Stimulated activated CD8-positive, alpha-beta memory T cell treated with anti-CD3 and anti-CD28 coated beads, Interleukin-7, amount 100 ng/mL, for 48 hours (primary cell): Measurements from ENCODE around the gene ZBTB44.
"Not testable (repeated sequence)": the region's sequence is repeated elsewhere in the genome, so short reads cannot be mapped to it uniquely, and the experiment has no call there.

Experiments
- DNase-seq, 2 donors: peaks; one replicate each; pipeline ENCODE4 v3.0.0-alpha.2; 2020; ENCODE audit warnings: low read depth in 1 of 2; ENCODE audit errors: extremely low read depth in 1 of 2

ZBTB44 gene

DNA sequence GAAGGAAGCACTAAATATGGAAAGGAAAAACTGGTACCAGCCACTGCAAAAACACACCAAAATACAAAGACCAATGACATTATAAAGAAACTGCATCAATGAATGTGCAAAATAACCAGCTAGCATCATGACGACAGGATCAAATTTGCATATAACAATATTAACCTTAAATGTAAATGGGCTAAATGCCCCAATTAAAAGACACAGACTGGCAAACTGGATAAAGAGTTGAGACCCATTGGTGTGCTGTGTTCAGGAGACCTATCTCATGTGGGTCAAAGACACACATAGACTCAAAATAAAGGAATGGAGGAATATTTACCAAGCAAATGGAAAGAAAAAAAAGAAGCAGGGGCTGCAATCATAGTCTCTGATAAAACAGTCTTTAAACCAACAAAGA, 63.0 kb downstream of the ZBTB44 start:
- not testable (repeated sequence) for DNase-seq

DNA sequence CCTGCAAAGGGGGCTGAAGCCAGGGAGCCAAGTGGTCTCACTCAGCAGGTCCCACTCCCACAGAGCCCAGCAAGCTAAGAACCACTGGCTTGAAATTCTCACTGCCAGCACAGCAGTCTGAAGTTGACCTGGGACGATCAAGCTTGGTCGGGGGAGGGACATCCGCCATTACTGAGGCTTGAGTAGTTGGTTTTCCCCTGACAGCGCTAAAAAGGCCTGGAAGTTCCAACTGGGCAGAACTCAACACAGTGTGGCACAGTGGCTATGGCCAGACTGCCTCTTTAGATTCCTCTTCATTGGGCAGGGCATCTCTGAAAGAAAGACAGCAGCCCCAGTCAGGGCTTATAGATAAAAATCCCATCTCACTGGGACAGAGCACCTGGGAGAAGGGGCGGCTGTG, 64.8 kb downstream of the ZBTB44 start:
- not testable (repeated sequence) for DNase-seq

DNA sequence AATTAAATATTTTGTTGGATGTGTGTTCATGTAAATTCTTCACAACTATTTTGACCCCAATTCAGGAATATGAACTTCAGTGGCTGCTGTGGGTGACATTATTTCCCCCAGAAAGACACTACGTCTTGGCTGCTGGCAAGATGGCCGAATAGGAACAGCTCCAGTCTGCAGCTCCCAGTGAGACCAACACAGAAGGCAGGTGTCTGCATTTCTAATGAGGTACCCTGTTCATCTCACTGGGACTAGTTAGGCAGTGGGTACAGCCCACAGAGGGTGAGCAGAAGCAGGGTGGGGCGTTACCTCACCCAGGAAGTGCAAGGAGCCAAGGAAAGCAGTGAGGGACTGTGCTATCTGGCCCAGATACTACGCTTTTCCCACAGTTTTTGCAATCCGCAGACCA, 65.3 kb downstream of the ZBTB44 start:
- no peak for DNase-seq

DNA sequence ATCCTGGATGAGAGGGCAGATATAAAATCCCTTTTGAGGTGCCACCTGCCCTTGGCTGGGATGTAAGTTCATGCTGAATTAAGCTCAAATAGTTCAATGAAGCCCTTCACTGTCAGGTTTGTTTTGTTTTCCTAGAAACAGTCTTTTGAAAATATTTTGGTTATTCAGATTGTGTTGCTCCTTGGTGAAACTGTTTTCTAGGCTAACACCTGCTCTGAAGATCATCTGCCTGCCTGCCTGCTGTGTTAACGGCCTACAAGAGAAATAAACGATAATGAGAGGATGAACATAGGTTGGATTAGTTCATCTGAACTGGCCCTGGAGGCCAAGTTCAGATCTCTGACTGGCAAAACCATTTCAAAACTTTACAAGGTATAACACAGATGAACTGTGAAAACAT, 67.4 kb downstream of the ZBTB44 start:
- DNase-seq, result no peak

DNA sequence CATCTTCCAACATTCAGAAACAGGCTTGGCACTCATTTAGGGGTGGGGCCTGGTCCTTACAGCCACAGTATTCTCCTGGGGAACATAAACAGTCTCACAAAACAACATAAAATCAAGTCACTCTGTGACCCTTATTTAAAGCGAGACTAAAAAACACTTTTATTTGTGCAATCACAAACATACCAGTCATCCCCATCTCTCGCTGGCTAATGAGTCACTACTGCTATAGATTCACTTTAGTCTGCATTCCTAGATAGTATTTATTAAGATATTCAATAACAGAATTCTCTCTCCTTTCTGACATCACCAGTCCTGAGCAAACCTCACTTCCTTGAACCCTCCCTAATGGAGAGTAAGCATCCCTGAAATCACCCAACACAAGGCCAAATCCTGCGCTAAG, 68.0 kb downstream of the ZBTB44 start:
- no peak for DNase-seq

DNA sequence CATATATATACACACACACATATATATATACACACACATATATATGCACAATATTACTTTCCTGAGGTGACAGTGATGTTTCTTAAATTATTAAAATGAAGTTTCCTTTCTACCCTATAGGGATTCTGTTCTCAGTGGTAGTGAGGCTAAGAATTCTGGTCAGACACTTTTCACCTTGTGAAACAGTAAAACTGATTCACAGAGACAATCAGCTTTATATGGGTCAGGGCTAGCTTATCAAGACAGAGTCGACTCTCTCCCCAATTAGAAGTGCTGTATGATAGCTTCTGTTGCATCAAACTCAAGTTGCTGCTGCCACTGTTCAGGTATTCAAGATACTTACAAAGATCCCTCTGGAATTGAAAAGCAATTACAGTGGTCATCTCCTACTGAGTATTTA, 68.4 kb downstream of the ZBTB44 start:
- no peak for DNase-seq

DNA sequence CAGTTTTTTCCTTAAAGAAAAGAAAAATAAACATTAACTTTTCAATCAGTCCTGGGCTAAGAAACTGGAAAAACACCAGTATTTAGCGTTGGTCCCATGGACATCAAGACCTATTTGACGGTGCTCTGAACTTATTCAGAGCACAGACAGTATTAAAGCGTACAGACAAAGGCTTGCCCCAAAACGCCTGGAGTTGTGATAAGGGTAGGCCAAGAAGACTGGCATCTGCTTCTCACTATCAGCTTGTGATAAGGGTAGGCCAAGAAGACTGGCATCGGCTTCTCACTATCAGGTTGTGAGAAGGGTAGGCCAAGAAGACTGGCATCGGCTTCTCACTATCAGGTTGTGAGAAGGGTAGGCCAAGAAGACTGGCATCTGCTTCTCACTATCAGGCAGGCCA, 69.3 kb downstream of the ZBTB44 start:
- DNase-seq, result not testable (repeated sequence)

DNA sequence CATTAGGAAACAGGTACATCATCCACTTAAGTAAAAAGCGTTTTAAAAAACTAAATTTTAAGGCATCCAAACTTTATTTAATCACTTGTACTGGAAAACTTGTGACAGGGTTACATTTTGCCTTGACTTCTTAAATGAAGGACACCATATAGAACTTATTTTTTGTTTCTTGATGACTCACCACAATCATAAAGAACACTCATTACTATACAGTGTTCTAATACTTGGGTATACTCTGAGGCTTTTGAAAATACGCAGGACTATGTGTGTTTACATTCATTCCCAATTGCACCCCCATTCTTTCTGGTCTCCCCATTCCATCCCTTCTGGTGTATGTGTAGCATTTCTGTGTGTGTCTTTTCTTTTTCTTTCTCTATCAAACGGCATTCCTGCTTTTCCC, 69.9 kb downstream of the ZBTB44 start:
- no peak for DNase-seq

DNA sequence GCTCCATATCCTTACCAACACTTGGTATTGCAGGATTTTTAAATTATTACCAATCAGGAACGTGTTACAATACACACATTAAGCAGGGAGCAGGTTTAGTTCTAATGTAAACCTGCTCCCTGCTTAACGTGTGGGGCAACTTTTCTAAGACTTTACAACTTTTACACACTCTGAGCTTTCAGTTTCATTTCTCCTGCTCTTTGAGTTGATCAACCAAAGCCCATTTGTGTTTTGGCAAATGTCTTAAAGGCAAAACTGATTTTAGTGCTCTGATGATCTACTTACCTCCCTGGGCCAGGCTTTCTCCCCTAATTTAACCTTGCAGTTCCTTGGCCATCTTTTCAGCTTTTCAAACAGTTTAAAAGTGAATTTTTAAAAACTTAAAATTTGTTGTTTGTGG, 70.9 kb downstream of the ZBTB44 start:
- no peak for DNase-seq

DNA sequence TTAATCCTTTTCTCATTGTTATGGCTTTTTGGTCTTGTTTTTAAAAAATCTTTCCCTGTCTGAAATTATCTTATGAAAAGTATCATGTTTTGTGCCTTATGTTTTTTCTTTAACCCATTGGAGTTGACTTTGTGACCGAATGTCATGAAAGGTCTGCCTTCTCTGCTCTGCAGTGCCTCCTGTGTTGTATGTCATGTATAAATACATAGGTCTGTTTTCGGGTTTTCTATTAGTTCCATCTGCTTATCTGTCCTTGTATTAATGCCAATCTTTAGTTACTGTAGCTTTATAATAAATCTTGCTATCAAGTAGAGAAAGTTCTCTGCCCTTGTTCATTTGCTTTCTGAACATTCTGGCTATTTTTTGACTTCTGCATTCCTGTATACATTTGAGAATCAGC, 73.0 kb downstream of the ZBTB44 start:
- DNase-seq, result no peak

DNA sequence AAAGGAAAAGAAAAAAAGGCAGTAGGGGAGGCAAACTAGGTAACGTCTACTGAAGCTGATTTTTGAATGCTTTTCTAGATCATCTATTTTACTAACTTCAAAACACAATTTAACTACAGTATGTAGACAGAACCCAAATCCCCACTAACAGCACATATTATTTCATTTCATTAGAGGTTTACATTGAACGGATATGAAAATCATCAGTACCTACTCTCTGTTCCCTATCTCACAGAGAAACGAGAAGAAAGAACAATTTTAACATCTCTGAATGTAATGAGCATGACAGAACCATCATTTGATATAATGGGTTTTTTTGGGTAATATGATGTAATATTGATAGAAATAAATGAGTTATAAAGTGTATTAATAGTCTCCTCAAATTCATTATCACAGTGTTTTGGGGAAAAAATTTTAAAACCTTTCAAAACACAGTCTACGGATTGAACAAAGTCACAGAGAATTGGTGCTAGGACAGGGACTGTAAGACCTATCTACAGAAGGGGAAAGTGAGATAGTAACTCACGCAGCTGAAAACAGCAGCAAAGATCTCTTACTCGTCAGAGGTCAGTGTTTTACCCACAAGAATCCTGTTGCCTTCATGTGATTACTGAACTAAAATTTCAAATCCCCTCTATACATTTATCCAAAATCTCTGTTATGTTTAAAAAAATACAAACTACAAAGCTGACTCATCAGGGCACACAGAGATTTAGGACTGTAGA, 77.3 kb downstream of the ZBTB44 start:
- no peak for DNase-seq

DNA sequence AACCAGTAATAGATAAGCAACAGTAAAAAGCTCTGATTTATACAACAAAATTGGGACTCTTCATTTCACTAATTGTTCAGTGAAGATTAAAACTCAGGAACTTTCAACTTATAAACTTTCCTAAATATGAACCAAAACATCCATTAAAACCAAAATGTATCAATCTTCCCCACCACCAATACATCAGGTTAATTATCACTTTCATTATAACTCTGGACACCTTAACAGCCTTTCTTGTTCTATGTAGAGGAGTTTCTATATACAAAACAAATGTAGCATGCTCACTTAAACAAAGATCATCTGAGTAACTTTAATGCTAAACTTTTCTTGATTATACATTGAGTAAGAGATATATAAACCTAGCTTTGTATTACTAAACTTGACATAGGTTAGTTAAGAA, 80.4 kb downstream of the ZBTB44 start:
- DNase-seq, result no peak

DNA sequence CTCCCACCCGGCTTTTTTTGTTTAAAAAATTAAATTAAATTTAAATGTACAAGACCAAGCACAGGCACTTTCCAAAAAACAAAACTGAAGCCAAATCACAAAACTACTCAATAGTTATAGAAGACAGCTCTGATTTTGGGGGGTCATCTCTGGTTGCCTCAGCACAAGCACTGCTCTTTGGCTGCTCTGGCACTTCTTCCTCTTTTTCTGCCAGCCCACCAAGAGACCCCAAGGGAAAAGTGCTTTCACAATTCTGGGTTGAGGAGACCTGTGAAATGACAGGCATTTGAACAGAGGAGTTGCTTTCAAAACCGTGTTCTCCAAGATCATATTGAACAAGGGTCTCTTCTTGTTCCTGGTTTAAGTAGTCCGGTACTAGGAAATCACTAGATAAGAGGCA, 80.8 kb downstream of the ZBTB44 start:
- DNase-seq, result not testable (repeated sequence)

DNA sequence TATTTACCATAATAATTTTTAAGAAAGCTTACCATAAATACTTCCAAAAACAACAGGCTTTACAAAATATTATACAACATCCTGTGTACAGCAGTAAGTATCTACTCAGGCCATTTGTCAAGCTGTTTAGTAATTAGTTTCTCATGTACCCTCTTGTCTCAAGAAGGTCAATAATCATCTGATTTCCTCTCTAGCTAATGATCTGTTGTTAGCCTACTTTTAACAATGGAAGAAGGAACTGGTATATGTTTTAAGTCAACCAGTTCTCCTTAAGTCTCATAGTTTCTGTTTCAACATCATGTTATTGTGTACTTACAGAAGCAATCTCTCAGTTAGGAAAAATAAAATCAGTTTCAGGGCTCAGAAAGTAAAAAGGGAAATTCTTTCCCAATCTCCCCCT, 81.2 kb downstream of the ZBTB44 start:
- not testable (repeated sequence) for DNase-seq

DNA sequence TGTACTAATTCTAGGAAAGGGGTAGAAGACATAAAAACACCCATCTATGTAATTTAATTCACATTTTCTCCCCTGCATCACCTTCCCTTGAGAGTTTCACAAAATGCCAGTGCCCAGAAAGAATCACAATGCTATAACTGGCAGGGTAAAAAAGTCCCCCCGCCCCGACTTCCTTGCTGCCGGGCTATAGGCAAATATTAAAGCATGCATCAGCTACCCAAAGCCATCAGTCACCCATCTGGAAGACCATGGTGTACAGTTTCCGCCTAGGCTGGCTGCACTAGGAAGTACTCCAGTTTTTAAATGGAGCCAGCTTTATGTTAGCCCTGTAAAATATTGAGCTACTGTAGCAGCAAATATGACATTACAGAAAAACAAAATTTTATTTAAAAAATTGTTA, 87.3 kb downstream of the ZBTB44 start:
- no peak for DNase-seq

DNA sequence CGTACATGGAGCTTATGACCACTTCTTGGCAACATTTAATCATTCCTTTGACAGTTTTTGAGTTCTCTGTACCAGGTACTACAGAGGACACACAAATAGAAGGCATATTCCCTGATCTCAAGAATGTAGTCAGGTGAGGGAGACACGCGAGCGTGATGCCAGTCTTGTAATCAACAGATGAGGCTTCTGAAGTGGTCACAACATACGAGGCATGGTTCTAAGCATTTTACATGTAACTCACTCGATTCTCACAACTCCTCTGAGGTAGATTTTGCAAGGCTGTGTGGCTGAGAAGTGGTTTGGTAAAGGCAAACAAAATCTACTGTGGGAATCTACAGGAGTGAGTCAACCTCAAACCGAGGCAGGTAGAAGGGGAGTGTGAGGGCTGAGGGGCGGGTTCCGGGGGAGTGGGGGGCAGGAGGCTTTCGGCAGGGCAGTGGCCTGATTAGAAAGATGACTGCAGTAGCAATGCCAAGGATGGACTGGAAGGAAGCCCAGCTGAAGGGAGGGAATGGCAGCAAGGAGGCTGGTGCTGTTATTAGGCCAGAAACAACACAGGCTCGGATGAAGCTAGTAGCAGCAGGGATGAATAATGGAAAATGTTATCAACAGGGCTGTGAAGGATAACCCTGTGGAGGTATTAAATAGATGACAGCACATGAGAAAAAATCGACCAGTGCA, 91.3 kb downstream of the ZBTB44 start:
- DNase-seq, result no peak

DNA sequence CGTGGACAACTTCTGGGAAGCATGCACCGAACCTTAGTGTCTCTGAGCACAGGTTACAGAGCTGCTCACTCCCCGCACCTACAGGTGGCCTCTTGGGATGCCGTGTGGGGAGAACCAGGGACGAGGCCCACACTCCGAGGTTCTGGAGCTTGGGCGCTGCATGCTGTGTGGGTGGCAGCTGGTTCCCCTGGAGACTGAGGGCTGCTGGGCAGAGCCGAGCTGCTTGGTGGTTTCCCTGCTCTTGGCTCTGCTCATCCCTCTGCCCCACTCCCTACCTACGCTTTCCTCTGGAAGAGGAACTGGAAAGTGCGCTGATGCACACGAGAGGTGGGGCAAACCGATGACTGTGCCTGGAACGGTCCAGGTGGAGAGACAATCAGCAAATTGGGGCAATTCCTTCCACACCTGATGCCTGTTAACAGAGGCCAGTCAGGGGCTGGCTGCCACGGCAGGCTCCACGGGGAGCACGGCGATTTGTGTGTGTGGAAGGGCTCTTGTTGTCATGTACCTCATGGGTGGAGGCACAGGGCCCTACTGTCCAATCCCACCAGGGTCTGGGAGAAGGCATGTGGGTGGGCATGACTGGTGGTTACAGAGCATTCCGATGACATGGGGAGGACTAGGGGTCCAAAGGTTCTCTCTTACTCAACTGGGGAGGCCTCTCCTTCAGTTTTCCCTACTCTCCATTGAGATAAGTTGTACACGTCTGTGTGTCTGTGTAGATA, 94.2 kb downstream of the ZBTB44 start:
- DNase-seq, result no peak

DNA sequence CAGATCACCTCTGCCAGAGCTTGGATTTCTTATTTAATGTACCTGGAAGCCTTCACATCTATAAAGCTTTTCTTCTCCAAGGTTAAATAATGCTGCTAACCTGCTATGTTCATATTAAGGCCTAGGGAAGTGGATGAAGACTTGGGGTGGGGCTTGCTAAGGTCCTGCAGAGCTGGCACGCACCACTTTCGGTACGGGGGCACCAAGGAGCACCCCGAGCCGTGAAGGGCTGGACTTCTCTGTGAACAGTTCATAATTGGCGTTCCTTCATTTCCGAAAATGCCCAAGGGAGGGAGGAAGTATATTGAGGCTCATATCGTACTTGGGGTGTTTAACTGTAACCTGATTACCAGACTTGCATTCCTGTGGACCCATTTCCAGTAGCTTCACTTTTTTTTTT, 95.6 kb downstream of the ZBTB44 start:
- no peak for DNase-seq

DNA sequence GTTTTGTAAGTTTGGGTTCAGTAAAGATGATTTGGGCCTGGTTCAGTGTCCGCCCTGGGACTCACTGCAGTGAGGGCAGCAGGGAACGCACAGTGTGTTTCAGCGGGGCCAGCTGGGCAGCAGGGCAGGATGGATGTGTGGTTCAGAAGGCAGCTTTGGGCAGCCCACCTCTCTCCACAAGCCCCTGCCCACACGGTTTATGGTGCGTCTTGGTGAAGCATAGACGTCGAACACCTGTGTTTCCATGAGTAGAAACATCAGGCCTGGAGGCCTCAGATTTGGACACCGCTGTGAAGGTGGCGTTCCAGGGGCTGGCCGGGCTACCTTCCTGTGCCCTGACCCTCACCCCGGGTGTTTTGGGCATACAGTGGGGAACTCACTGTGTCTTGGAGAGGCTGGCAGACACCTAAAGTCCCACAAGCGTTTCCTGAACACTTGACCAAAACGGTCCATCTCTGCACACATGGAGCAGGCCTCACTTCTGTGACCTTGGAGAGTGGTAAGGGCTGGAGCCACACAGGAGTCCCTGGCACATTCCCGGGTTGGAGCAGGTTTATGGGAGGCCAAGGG, 96.1 kb downstream of the ZBTB44 start:
- no peak for DNase-seq

DNA sequence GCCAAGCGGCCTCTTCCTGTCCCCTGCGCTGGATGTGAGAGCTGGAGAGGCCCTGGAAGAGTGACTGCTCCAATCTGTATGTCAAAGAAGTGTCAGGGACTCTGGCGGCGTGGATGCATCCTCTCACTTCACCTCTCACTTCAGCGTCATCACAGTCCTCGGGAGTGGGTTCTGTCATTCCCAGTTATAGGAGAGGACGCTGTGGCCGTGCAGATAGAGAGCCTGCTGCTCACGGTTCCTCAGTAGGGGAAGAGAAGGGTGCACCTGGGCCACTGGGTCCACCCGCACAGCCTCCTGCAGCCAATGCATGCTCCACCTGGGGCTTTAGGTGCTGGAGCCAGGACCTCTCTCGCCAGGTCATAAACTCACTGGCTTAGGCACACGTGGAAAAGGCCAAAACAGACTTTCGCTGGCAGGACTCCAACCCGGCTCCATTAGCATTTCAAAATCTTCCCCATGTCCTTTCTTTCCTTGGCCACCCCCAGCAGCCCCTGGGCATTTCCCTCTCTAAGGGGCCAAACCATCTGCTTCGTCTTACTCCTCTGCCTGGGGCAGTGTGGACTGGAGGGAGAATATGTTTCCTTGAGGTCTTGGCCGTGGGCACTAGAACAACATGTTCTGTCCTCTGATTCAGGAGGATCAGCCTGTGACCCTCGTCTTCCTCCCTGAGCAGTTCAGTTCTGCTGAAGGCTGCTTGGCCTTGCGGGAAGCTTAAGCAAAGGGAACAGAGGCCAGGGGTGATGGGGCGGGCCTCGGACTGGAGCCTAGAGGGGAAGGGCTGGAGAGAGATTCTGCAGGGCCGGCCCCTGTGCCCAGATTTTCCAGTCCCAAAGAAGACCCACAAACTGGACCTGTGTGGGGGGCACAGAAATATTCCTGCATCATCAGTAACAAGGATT, 97.3 kb downstream of the ZBTB44 start:
- no peak for DNase-seq
